Liver (tissue), 9 donors: ENCODE measurements around the gene C14orf180. TPM values are rescaled to one million over a fixed set of nuclear protein-coding genes. Genes with fewer than 3 reads are reported as not detected.

Experiments
- DNase-seq: peaks from one replicate; pipeline ENCODE4 v3.0.0-alpha.2; 2017; ENCODE audit warnings: low spot score
- H3K27ac ChIP-seq, 2 donors: one replicate each; pipeline ENCODE4 v1.7.0; 2013; ENCODE audit warnings: inconsistent platforms in 2 of 2, low read length in 2 of 2, control low read depth in 1 of 2, low read depth in 1 of 2, mild to moderate bottlenecking in 1 of 2
- H3K27me3 ChIP-seq, 4 donors: one replicate each; pipeline versions ENCODE4 v1.6.1 to v1.7.0; 2013; ENCODE audit warnings: low read length in 3 of 4, inconsistent platforms in 1 of 4, mild to moderate bottlenecking in 1 of 4, moderate library complexity in 1 of 4; ENCODE audit not compliant: control insufficient read depth in 4 of 4, insufficient read depth in 4 of 4
- H3K36me3 ChIP-seq, 4 donors: one replicate each; pipeline versions ENCODE4 v1.6.1 to v1.7.0; 2013; ENCODE audit warnings: low read length in 3 of 4, mild to moderate bottlenecking in 3 of 4, low read depth in 1 of 4, moderate library complexity in 1 of 4; ENCODE audit not compliant: control insufficient read depth in 4 of 4, insufficient read depth in 3 of 4
- H3K4me1 ChIP-seq, 4 donors: one replicate each; pipeline versions ENCODE4 v1.6.1 to v1.7.0; 2013; ENCODE audit warnings: low read length in 3 of 4, mild to moderate bottlenecking in 3 of 4, moderate library complexity in 1 of 4; ENCODE audit not compliant: control insufficient read depth in 4 of 4, insufficient read depth in 4 of 4
- H3K4me3 ChIP-seq, 3 donors: one replicate each; pipeline versions ENCODE4 v1.6.1 to v1.7.0; 2013; ENCODE audit warnings: low read length in 3 of 3, control low read depth in 1 of 3, low read depth in 1 of 3, mild to moderate bottlenecking in 1 of 3
- H3K9ac ChIP-seq, 2 donors: one replicate each; pipeline ENCODE4 v1.7.0; 2013; ENCODE audit warnings: low read length in 2 of 2, mild to moderate bottlenecking in 2 of 2, moderate library complexity in 2 of 2, control low read depth in 1 of 2, low read depth in 1 of 2
- H3K9me3 ChIP-seq, 4 donors: one replicate each; pipeline versions ENCODE4 v1.6.1 to v1.7.0; 2013; ENCODE audit warnings: low read length in 3 of 4; ENCODE audit not compliant: control insufficient read depth in 4 of 4
- ATF3 ChIP-seq: IDR thresholded peaks from 2 replicates; pipeline ENCODE4 v1.6.1; 2016; ENCODE audit warnings: antibody characterized with exemption
- EGR1 ChIP-seq, 2 donors: IDR thresholded peaks; 2 replicates each; pipeline ENCODE4 v1.6.1; 2016 to 2018; ENCODE audit warnings: antibody characterized with exemption in 2 of 2, low read depth in 2 of 2
- FOXA1 ChIP-seq: IDR thresholded peaks from 2 replicates; pipeline ENCODE4 v1.6.1; 2016; ENCODE audit warnings: antibody characterized with exemption
- FOXA2 ChIP-seq: IDR thresholded peaks from 2 replicates; pipeline ENCODE4 v1.6.1; 2016; ENCODE audit warnings: antibody characterized with exemption
- GABPA ChIP-seq, 2 donors: IDR thresholded peaks in 1 of 2; conservative IDR thresholded peaks in 1 of 2; 2 replicates each; pipeline ENCODE4 v1.6.1; 2016; ENCODE audit warnings: antibody characterized with exemption in 2 of 2, mild to moderate bottlenecking in 1 of 2, moderate library complexity in 1 of 2
- HNF4A ChIP-seq, 2 donors: conservative IDR thresholded peaks; 2 replicates each; pipeline ENCODE4 v1.6.1; 2016; ENCODE audit warnings: antibody characterized with exemption in 2 of 2, mild to moderate bottlenecking in 2 of 2
- HNF4G ChIP-seq: IDR thresholded peaks from 2 replicates; pipeline ENCODE4 v1.6.1; 2016; ENCODE audit warnings: antibody characterized with exemption
- JUND ChIP-seq, 2 donors: IDR thresholded peaks; 2 replicates each; pipeline ENCODE4 v1.6.1; 2016; ENCODE audit warnings: antibody characterized with exemption in 2 of 2
- MAX ChIP-seq: IDR thresholded peaks from 2 replicates; pipeline ENCODE4 v1.6.1; 2016; ENCODE audit warnings: antibody characterized with exemption
- RAD21 ChIP-seq, 2 donors: IDR thresholded peaks; 2 replicates each; pipeline ENCODE4 v1.6.1; 2016; ENCODE audit warnings: antibody characterized with exemption in 2 of 2, mild to moderate bottlenecking in 2 of 2
- RXRA ChIP-seq, 2 donors: IDR thresholded peaks; 2 replicates each; pipeline ENCODE4 v1.6.1; 2017 to 2018; ENCODE audit warnings: antibody characterized with exemption in 2 of 2, mild to moderate bottlenecking in 1 of 2
- SP1 ChIP-seq: IDR thresholded peaks from 2 replicates; pipeline ENCODE4 v1.6.1; 2018; ENCODE audit warnings: antibody characterized with exemption, mild to moderate bottlenecking
- TAF1 ChIP-seq: conservative IDR thresholded peaks from 2 replicates; pipeline ENCODE4 v1.6.1; 2016; ENCODE audit warnings: antibody characterized with exemption, mild to moderate bottlenecking
- YY1 ChIP-seq: IDR thresholded peaks from 2 replicates; pipeline ENCODE4 v1.6.1; 2016; ENCODE audit warnings: antibody characterized with exemption, mild to moderate bottlenecking
- ZBTB33 ChIP-seq: IDR thresholded peaks from 2 replicates; pipeline ENCODE4 v1.6.1; 2016; ENCODE audit warnings: antibody characterized with exemption
- WGBS: extraction: QIAGEN DNeasy Blood & Tissue Kit; methylation state at CpG from one replicate; pipeline ENCODE4 v1.1.7; 2013; 5-methylcytosine and 5-hydroxymethylcytosine counted together
- polyA plus RNA-seq, 2 donors: library from polyadenylated mRNA; stranded (reverse) in 1 of 2; unstranded in 1 of 2; fragments of 200-250 nt in 1 of 2; fragments of >200 nt in 1 of 2; fragmentation: Nextera tagmentation in 1 of 2; extraction: Ambion mirVana in 1 of 2; gene quantifications; one replicate each; pipeline versions ENCODE4 v1.2.1 to v1.2.3, GENCODE V29; 2013 to 2015
- total RNA-seq, 2 donors: library from RNA; depleted of rRNA; stranded (reverse); fragments of >200 nt; gene quantifications; one replicate each; pipeline ENCODE4 v1.2.3, GENCODE V29; 2014
- TF ChIP-seq, protein P1 (sequence below): fragments of 150-350 bp; IDR thresholded peaks from 2 replicates; pipeline ENCODE4 v1.5.1; 2017; ENCODE audit warnings: improper control_type of control experiment, low read depth, low read length; ENCODE audit not compliant: missing input control
- TF ChIP-seq, protein P2 (sequence below): IDR thresholded peaks from 2 replicates; pipeline ENCODE4 v1.6.1; 2016; ENCODE audit warnings: antibody characterized with exemption, mild to moderate bottlenecking
- donor health status: healthy.
- donor health status: healthy.
- donor health status: healthy.
- donor health status: healthy.
- donor health status: healthy.

Gene C14orf180
- total and polyA plus RNA-seq, 4 donors = 0.09 to 4.0 (median 2.9) TPM

DNA sequence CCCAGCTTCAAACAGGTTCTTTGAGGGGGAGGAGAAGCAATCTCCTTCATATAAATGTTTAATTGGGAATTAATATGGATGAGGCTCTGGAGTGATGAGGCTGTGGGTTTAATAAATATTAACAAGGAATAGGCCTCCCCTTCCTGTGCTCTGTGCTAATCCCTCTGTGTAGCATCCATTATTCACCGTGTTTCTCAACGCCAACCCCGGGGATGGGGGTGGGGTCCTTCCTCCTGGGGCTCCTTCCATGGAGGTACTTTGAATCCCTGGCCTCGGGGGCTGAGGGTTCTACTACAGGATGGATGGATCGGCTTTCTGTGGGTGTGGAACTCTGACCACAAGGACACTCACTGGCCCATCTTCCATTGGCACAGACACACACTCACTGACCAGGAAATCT is 59.9 kb downstream of the C14orf180 start:
- Histone ChIP-seq H3K36me3 (no peaks in the 10 kb centered on the region), H3K27me3 (no peaks in the 10 kb centered on the region), H3K4me1 (peaks cover 0 to 12% (median 3%) of the 10 kb centered on the region in 4 donors), H3K27ac (no peak overlapping the region), H3K9ac (no peak overlapping the region), H3K4me3 (no peak overlapping the region), H3K9me3 (no peaks in the 10 kb centered on the region)
- no peak for DNase-seq
- WGBS = 45% methylated on average over 5 of the region's 5 CpGs
- TF ChIP-seq FOXA2 = no peak
- TF ChIP-seq FOXA1 = no peak
- no peak for TF ChIP-seq GABPA (IDR thresholded peaks at IDR 0.05 in 1 of 2, conservative IDR thresholded peaks at IDR 0.05 in 1 of 2)
- TF ChIP-seq HNF4G = no peak
- no peak for TF ChIP-seq JUND (IDR thresholded peaks at IDR 0.05)
- no peak for TF ChIP-seq SP1
- no peak for TF ChIP-seq ZBTB33
- no peak for TF ChIP-seq EGR1 (IDR thresholded peaks at IDR 0.05; ENCODE audit: low read depth in 2 of 2)
- TF ChIP-seq ATF3 = no peak
- TF ChIP-seq RAD21 (IDR thresholded peaks at IDR 0.05) = no peak
- TF ChIP-seq, protein P1, sequence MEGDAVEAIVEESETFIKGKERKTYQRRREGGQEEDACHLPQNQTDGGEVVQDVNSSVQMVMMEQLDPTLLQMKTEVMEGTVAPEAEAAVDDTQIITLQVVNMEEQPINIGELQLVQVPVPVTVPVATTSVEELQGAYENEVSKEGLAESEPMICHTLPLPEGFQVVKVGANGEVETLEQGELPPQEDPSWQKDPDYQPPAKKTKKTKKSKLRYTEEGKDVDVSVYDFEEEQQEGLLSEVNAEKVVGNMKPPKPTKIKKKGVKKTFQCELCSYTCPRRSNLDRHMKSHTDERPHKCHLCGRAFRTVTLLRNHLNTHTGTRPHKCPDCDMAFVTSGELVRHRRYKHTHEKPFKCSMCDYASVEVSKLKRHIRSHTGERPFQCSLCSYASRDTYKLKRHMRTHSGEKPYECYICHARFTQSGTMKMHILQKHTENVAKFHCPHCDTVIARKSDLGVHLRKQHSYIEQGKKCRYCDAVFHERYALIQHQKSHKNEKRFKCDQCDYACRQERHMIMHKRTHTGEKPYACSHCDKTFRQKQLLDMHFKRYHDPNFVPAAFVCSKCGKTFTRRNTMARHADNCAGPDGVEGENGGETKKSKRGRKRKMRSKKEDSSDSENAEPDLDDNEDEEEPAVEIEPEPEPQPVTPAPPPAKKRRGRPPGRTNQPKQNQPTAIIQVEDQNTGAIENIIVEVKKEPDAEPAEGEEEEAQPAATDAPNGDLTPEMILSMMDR = no peak
- TF ChIP-seq, protein P2, sequence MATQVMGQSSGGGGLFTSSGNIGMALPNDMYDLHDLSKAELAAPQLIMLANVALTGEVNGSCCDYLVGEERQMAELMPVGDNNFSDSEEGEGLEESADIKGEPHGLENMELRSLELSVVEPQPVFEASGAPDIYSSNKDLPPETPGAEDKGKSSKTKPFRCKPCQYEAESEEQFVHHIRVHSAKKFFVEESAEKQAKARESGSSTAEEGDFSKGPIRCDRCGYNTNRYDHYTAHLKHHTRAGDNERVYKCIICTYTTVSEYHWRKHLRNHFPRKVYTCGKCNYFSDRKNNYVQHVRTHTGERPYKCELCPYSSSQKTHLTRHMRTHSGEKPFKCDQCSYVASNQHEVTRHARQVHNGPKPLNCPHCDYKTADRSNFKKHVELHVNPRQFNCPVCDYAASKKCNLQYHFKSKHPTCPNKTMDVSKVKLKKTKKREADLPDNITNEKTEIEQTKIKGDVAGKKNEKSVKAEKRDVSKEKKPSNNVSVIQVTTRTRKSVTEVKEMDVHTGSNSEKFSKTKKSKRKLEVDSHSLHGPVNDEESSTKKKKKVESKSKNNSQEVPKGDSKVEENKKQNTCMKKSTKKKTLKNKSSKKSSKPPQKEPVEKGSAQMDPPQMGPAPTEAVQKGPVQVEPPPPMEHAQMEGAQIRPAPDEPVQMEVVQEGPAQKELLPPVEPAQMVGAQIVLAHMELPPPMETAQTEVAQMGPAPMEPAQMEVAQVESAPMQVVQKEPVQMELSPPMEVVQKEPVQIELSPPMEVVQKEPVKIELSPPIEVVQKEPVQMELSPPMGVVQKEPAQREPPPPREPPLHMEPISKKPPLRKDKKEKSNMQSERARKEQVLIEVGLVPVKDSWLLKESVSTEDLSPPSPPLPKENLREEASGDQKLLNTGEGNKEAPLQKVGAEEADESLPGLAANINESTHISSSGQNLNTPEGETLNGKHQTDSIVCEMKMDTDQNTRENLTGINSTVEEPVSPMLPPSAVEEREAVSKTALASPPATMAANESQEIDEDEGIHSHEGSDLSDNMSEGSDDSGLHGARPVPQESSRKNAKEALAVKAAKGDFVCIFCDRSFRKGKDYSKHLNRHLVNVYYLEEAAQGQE = no peak
- no peak for TF ChIP-seq RXRA (IDR thresholded peaks at IDR 0.05)
- TF ChIP-seq MAX = no peak
- TF ChIP-seq HNF4A (conservative IDR thresholded peaks at IDR 0.05) = no peak
- TF ChIP-seq TAF1 = no peak
- TF ChIP-seq YY1 = no peak

Other genes starting within 250 kb of the C14orf180 start
- under 1 TPM in 1 of 2 donors, not detected in 1; 0.37 TPM for gene TMEM179, start 25.0 kb downstream of the C14orf180 start, total RNA-seq
- gene TMEM179, start 25.0 kb downstream of the C14orf180 start, polyA plus RNA-seq = under 1 TPM in 1 of 2 donors, not detected in 1; 0.12 TPM
- gene INF2, start 109.9 kb downstream of the C14orf180 start, total RNA-seq = 10 to 100 TPM; 13.1 to 35.8 TPM
- 10 to 100 TPM; 15.1 to 51.6 TPM for gene INF2, start 109.9 kb downstream of the C14orf180 start, polyA plus RNA-seq
- 10 to 100 TPM in 1 of 2 donors, 1 to 10 TPM in 1; 1.8 to 13.3 TPM for gene ADSS1, start 144.5 kb downstream of the C14orf180 start, total RNA-seq
- gene ADSS1, start 144.5 kb downstream of the C14orf180 start, polyA plus RNA-seq = 10 to 100 TPM; 11.0 to 18.8 TPM
- 10 to 100 TPM; 67.4 to 90.4 TPM for gene SIVA1, start 173.4 kb downstream of the C14orf180 start, total RNA-seq
- 100 to 1,000 TPM; 109 to 115 TPM for gene SIVA1, start 173.4 kb downstream of the C14orf180 start, polyA plus RNA-seq
- gene AKT1, start 216.0 kb downstream of the C14orf180 start, total RNA-seq = 100 to 1,000 TPM in 1 of 2 donors, 10 to 100 TPM in 1; 39.2 to 192 TPM
- 10 to 100 TPM; 30.6 to 78.2 TPM for gene AKT1, start 216.0 kb downstream of the C14orf180 start, polyA plus RNA-seq
- 1 to 10 TPM; 5.4 to 9.4 TPM for gene ZBTB42, start 221.3 kb downstream of the C14orf180 start, total RNA-seq
- gene ZBTB42, start 221.3 kb downstream of the C14orf180 start, polyA plus RNA-seq = 1 to 10 TPM; 1.5 to 4.4 TPM